ENCODE data around the gene C16orf86.

Gene C16orf86

GRCh38 chr16:67673712-67674580 is 7.3 kb downstream of the C16orf86 start:
- Histone ChIP-seq H3K9ac (ENCODE audit: low read length) (no peak overlapping the region), H3K4me3 (ENCODE audit: low read length) (no peak overlapping the region), H3K27me3 (ENCODE audit: control insufficient read depth, insufficient read depth, low read length) (no peaks in the 10 kb centered on the region), H3K36me3 (ENCODE audit: control insufficient read depth, insufficient read depth, low read length) (no peaks in the 10 kb centered on the region), H3K4me1 (ENCODE audit: control insufficient read depth, insufficient read depth, low read length) (peaks cover 2% of the 10 kb centered on the region), H3K27ac (ENCODE audit: low read depth, low read length) (peak overlapping the region; percentile 57)

- Histone ChIP-seq H3K4me1 (ENCODE audit: control insufficient read depth, insufficient read depth, low read length) (peaks cover 2% of the 10 kb centered on the region), H3K4me3 (ENCODE audit: low read length) (no peak overlapping the region), H3K27ac (ENCODE audit: low read depth, low read length) (no peak overlapping the region), H3K27me3 (ENCODE audit: control insufficient read depth, insufficient read depth, low read length) (no peaks in the 10 kb centered on the region), H3K36me3 (ENCODE audit: control insufficient read depth, insufficient read depth, low read length) (no peaks in the 10 kb centered on the region), H3K9ac (ENCODE audit: low read length) (no peak overlapping the region)
Measured at GRCh38 chr16:67674851-67675578, 8.4 kb downstream of the C16orf86 start.

- Histone ChIP-seq H3K4me1 (ENCODE audit: control insufficient read depth, insufficient read depth, low read length) (peaks cover 2% of the 10 kb centered on the region), H3K27ac (ENCODE audit: low read depth, low read length) (no peak overlapping the region)
Measured at GRCh38 chr16:67675579-67675935, 8.9 kb downstream of the C16orf86 start.

GRCh38 chr16:67675999-67676398 is 9.4 kb downstream of the C16orf86 start:
- Histone ChIP-seq H3K4me1 (ENCODE audit: control insufficient read depth, insufficient read depth, low read length) (peaks cover 2% of the 10 kb centered on the region), H3K36me3 (ENCODE audit: control insufficient read depth, insufficient read depth, low read length) (no peaks in the 10 kb centered on the region), H3K27me3 (ENCODE audit: control insufficient read depth, insufficient read depth, low read length) (no peaks in the 10 kb centered on the region), H3K27ac (ENCODE audit: low read depth, low read length) (no peak overlapping the region), H3K9ac (ENCODE audit: low read length) (no peak overlapping the region), H3K4me3 (ENCODE audit: low read length) (no peak overlapping the region)

More at GRCh38 chr16:67675579-67675935, 8.9 kb downstream of the C16orf86 start:
- no peak overlapping the region for H3K9ac ChIP-seq (ENCODE audit: low read length)
- H3K27me3 ChIP-seq (ENCODE audit: control insufficient read depth, insufficient read depth, low read length), result no peaks in the 10 kb centered on the region
- H3K4me3 ChIP-seq (ENCODE audit: low read length), result no peak overlapping the region
- H3K36me3 ChIP-seq (ENCODE audit: control insufficient read depth, insufficient read depth, low read length), result no peaks in the 10 kb centered on the region

- H3K27me3 ChIP-seq (ENCODE audit: control insufficient read depth, insufficient read depth, low read length), result no peaks in the 10 kb centered on the region
- H3K9ac ChIP-seq (ENCODE audit: low read length), result no peak overlapping the region
- no peak overlapping the region for H3K4me3 ChIP-seq (ENCODE audit: low read length)
- no peak overlapping the region for H3K27ac ChIP-seq (ENCODE audit: low read depth, low read length)
- H3K36me3 ChIP-seq (ENCODE audit: control insufficient read depth, insufficient read depth, low read length), result no peaks in the 10 kb centered on the region
- H3K4me1 ChIP-seq (ENCODE audit: control insufficient read depth, insufficient read depth, low read length), result peaks cover 2% of the 10 kb centered on the region
Measured at GRCh38 chr16:67676516-67676915, 9.9 kb downstream of the C16orf86 start.

GRCh38 chr16:67676939-67677338 is 10.3 kb downstream of the C16orf86 start:
- Histone ChIP-seq H3K9ac (ENCODE audit: low read length) (no peak overlapping the region), H3K4me1 (ENCODE audit: control insufficient read depth, insufficient read depth, low read length) (peaks cover 2% of the 10 kb centered on the region), H3K4me3 (ENCODE audit: low read length) (no peak overlapping the region), H3K36me3 (ENCODE audit: control insufficient read depth, insufficient read depth, low read length) (no peaks in the 10 kb centered on the region), H3K27ac (ENCODE audit: low read depth, low read length) (no peak overlapping the region), H3K27me3 (ENCODE audit: control insufficient read depth, insufficient read depth, low read length) (no peaks in the 10 kb centered on the region)

GRCh38 chr16:67677712-67678111 is 11.1 kb downstream of the C16orf86 start:
- Histone ChIP-seq H3K36me3 (ENCODE audit: control insufficient read depth, insufficient read depth, low read length) (no peaks in the 10 kb centered on the region), H3K27ac (ENCODE audit: low read depth, low read length) (no peak overlapping the region), H3K4me3 (ENCODE audit: low read length) (no peak overlapping the region), H3K27me3 (ENCODE audit: control insufficient read depth, insufficient read depth, low read length) (no peaks in the 10 kb centered on the region), H3K4me1 (ENCODE audit: control insufficient read depth, insufficient read depth, low read length) (peaks cover 2% of the 10 kb centered on the region), H3K9ac (ENCODE audit: low read length) (no peak overlapping the region)

GRCh38 chr16:67678354-67679023 is 11.9 kb downstream of the C16orf86 start:
- H3K36me3 ChIP-seq (ENCODE audit: control insufficient read depth, insufficient read depth, low read length), result peaks cover 2% of the 10 kb centered on the region
- H3K9ac ChIP-seq (ENCODE audit: low read length), result no peak overlapping the region
- H3K4me1 ChIP-seq (ENCODE audit: control insufficient read depth, insufficient read depth, low read length), result peaks cover 2% of the 10 kb centered on the region
- H3K27me3 ChIP-seq (ENCODE audit: control insufficient read depth, insufficient read depth, low read length), result no peaks in the 10 kb centered on the region
- peak overlapping the region; percentile 33 for H3K27ac ChIP-seq (ENCODE audit: low read depth, low read length)
- no peak overlapping the region for H3K4me3 ChIP-seq (ENCODE audit: low read length)

GRCh38 chr16:67679935-67680897 is 13.6 kb downstream of the C16orf86 start:
- Histone ChIP-seq H3K27me3 (ENCODE audit: control insufficient read depth, insufficient read depth, low read length) (no peaks in the 10 kb centered on the region), H3K4me1 (ENCODE audit: control insufficient read depth, insufficient read depth, low read length) (no peaks in the 10 kb centered on the region), H3K36me3 (ENCODE audit: control insufficient read depth, insufficient read depth, low read length) (peaks cover 8% of the 10 kb centered on the region), H3K9ac (ENCODE audit: low read length) (no peak overlapping the region), H3K4me3 (ENCODE audit: low read length) (no peak overlapping the region), H3K27ac (ENCODE audit: low read depth, low read length) (no peak overlapping the region)

- Histone ChIP-seq H3K36me3 (ENCODE audit: control insufficient read depth, insufficient read depth, low read length) (peaks cover 11% of the 10 kb centered on the region), H3K27ac (ENCODE audit: low read depth, low read length) (no peak overlapping the region), H3K4me1 (ENCODE audit: control insufficient read depth, insufficient read depth, low read length) (no peaks in the 10 kb centered on the region)
Measured at GRCh38 chr16:67683767-67684166, 17.2 kb downstream of the C16orf86 start.

GRCh38 chr16:67685388-67686112 is 18.9 kb downstream of the C16orf86 start:
- H3K4me1 ChIP-seq (ENCODE audit: control insufficient read depth, insufficient read depth, low read length), result no peaks in the 10 kb centered on the region
- peaks cover 11% of the 10 kb centered on the region for H3K36me3 ChIP-seq (ENCODE audit: control insufficient read depth, insufficient read depth, low read length)
- H3K9ac ChIP-seq (ENCODE audit: low read length), result no peak overlapping the region
- no peaks in the 10 kb centered on the region for H3K27me3 ChIP-seq (ENCODE audit: control insufficient read depth, insufficient read depth, low read length)
- no peak overlapping the region for H3K4me3 ChIP-seq (ENCODE audit: low read length)
- H3K27ac ChIP-seq (ENCODE audit: low read depth, low read length), result no peak overlapping the region

More at GRCh38 chr16:67683767-67684166, 17.2 kb downstream of the C16orf86 start:
- Histone ChIP-seq H3K4me3 (ENCODE audit: low read length) (no peak overlapping the region), H3K9ac (ENCODE audit: low read length) (no peak overlapping the region), H3K27me3 (ENCODE audit: control insufficient read depth, insufficient read depth, low read length) (no peaks in the 10 kb centered on the region)
